Measurements from ENCODE around the gene BBS12. TPM values are rescaled to one million over a fixed set of nuclear protein-coding genes. Genes with fewer than 3 reads are reported as not detected.
A peak's percentile ranks its signal among the peaks of the same experiment; 100 is the strongest.

The BBS12 gene
- total and polyA plus RNA-seq, 2 experiments from 2014 or later = 2.3 to 2.6 TPM

DNA sequence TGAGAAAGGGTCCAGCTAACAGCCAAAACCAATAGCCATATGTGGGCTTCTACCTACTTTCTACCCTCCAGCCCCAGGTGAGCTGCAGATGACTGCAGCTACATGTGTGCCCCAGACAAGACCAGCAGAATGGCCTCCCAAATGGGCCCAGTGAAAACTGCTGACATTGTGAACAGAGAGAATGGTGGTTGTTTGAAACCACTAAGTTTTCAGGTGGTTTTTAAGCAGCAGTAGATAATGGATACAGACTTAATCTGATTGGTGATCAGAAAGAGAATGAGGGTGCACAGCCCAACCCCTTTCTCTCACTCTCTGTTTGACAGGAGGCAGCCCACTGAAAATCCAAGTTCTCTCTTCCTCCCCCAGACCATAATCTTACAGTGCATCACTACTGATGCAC, 42.5 kb upstream of the BBS12 start:
- no peaks in the 10 kb centered on the region for H3K4me1 Mint-ChIP-seq
- ATAC-seq = no peak
- peaks cover 4% of the 10 kb centered on the region; the same call in 1 of the 2 replicates for H3K9me2 ChIP-seq (ENCODE audit: insufficient read depth)
- no peaks in the 10 kb centered on the region for H3K9me3 Mint-ChIP-seq
- peaks cover 4% of the 10 kb centered on the region for H3K27me3 Mint-ChIP-seq (ENCODE audit: insufficient read depth, low read depth, poor library complexity)
- no peaks in the 10 kb centered on the region for H3F3A ChIP-seq (replicated peaks; ENCODE audit: low read depth)
- no peak for DNase-seq (ENCODE audit: low spot score)
- H2AFZ ChIP-seq = 0 out of 2 replicates have a peak overlapping the region, but pooled peaks have one; percentile 36
- no peaks in the 10 kb centered on the region for H3K79me2 ChIP-seq (replicated peaks; ENCODE audit: insufficient read depth)
- no peaks in the 10 kb centered on the region for H3K4me1 ChIP-seq (ENCODE audit: insufficient read depth)
- H4K20me1 ChIP-seq (replicated peaks; ENCODE audit: insufficient read depth) = no peaks in the 10 kb centered on the region
- H3K27ac Mint-ChIP-seq = no peak overlapping the region
- no peaks in the 10 kb centered on the region for H3K36me3 Mint-ChIP-seq (ENCODE audit: low read depth)
- no peak overlapping the region for H3K4me3 ChIP-seq
- TF ChIP-seq, protein P1, sequence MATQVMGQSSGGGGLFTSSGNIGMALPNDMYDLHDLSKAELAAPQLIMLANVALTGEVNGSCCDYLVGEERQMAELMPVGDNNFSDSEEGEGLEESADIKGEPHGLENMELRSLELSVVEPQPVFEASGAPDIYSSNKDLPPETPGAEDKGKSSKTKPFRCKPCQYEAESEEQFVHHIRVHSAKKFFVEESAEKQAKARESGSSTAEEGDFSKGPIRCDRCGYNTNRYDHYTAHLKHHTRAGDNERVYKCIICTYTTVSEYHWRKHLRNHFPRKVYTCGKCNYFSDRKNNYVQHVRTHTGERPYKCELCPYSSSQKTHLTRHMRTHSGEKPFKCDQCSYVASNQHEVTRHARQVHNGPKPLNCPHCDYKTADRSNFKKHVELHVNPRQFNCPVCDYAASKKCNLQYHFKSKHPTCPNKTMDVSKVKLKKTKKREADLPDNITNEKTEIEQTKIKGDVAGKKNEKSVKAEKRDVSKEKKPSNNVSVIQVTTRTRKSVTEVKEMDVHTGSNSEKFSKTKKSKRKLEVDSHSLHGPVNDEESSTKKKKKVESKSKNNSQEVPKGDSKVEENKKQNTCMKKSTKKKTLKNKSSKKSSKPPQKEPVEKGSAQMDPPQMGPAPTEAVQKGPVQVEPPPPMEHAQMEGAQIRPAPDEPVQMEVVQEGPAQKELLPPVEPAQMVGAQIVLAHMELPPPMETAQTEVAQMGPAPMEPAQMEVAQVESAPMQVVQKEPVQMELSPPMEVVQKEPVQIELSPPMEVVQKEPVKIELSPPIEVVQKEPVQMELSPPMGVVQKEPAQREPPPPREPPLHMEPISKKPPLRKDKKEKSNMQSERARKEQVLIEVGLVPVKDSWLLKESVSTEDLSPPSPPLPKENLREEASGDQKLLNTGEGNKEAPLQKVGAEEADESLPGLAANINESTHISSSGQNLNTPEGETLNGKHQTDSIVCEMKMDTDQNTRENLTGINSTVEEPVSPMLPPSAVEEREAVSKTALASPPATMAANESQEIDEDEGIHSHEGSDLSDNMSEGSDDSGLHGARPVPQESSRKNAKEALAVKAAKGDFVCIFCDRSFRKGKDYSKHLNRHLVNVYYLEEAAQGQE (IDR thresholded peaks at IDR 0.05; ENCODE audit: unreplicated experiment) = no peak
- TF ChIP-seq EZH2 (IDR thresholded peaks at IDR 0.05; ENCODE audit: low read depth, unreplicated experiment) (no peak), ZNF331 (CRISPR knock-in tag; IDR thresholded peaks at IDR 0.05; ENCODE audit: low read depth) (no peak), NANOG (IDR thresholded peaks at IDR 0.05; ENCODE audit: borderline replicate concordance) (no peak), CREB1 (CRISPR knock-in tag; IDR thresholded peaks at IDR 0.05; ENCODE audit: low read depth) (no peak), ZNF462 (CRISPR knock-in tag; IDR thresholded peaks at IDR 0.05) (no peak), JUNB (IDR thresholded peaks at IDR 0.05; ENCODE audit: unreplicated experiment) (no peak), ZNF114 (CRISPR knock-in tag; IDR thresholded peaks at IDR 0.05) (no peak), EZH2phosphoT487 (IDR thresholded peaks at IDR 0.05; ENCODE audit: unreplicated experiment) (no peak), POLR2AphosphoS5 (IDR thresholded peaks at IDR 0.05; ENCODE audit: low read depth) (no peak), CTCF (conservative IDR thresholded peaks at IDR 0.05; ENCODE audit: low read depth in 2 of 2) (no peak), STAT1 (IDR thresholded peaks at IDR 0.05; ENCODE audit: unreplicated experiment) (no peak)
- TF ChIP-seq, protein P2, sequence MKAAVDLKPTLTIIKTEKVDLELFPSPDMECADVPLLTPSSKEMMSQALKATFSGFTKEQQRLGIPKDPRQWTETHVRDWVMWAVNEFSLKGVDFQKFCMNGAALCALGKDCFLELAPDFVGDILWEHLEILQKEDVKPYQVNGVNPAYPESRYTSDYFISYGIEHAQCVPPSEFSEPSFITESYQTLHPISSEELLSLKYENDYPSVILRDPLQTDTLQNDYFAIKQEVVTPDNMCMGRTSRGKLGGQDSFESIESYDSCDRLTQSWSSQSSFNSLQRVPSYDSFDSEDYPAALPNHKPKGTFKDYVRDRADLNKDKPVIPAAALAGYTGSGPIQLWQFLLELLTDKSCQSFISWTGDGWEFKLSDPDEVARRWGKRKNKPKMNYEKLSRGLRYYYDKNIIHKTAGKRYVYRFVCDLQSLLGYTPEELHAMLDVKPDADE (IDR thresholded peaks at IDR 0.05) = no peak
- no peak overlapping the region for H3K27ac ChIP-seq (ENCODE audit: low read depth)
- no peaks in the 10 kb centered on the region for H3K27me3 ChIP-seq (ENCODE audit: insufficient read depth)
- no peak overlapping the region for H3K4me3 Mint-ChIP-seq
- no peaks in the 10 kb centered on the region for H3K36me3 ChIP-seq (ENCODE audit: insufficient read depth)
- no peak overlapping the region for H3K4me2 ChIP-seq
